Measurements from ENCODE around the gene BNIPL.
A peak's percentile ranks its signal among the peaks of the same experiment; 100 is the strongest.

Gene BNIPL

DNA sequence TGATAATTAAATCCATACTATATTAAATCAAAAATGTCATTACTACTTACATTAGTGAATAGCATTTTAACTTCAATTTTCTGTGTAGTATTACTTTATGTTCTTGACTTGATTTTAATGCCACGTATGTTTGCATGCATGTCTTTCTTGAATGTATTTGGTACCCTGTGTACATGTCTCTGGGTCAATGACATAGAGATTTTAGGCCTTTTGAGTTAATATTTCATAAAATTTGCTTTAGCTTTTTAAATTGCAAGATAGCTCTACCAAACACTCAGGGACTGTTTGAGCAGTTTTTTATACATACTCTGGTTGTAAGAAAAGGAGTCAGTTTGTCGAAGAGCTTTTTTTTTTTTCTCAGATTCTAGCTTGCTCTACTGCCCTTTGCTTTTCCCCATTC lies 25.3 kb downstream of the BNIPL start:
- no peak for DNase-seq (ENCODE audit: low read depth)
- peak overlapping the region; percentile 97 for H3K4me3 ChIP-seq (replicated peaks; ENCODE audit: low read depth, low read length)
- TF ChIP-seq, protein P1, sequence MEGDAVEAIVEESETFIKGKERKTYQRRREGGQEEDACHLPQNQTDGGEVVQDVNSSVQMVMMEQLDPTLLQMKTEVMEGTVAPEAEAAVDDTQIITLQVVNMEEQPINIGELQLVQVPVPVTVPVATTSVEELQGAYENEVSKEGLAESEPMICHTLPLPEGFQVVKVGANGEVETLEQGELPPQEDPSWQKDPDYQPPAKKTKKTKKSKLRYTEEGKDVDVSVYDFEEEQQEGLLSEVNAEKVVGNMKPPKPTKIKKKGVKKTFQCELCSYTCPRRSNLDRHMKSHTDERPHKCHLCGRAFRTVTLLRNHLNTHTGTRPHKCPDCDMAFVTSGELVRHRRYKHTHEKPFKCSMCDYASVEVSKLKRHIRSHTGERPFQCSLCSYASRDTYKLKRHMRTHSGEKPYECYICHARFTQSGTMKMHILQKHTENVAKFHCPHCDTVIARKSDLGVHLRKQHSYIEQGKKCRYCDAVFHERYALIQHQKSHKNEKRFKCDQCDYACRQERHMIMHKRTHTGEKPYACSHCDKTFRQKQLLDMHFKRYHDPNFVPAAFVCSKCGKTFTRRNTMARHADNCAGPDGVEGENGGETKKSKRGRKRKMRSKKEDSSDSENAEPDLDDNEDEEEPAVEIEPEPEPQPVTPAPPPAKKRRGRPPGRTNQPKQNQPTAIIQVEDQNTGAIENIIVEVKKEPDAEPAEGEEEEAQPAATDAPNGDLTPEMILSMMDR (IDR thresholded peaks at IDR 0.05; ENCODE audit: low read length, missing control alignments): no peak

GRCh38 chr1:151062741-151063371 lies 26.5 kb downstream of the BNIPL start:
- peak overlapping the region; percentile 23 for H3K4me3 ChIP-seq (replicated peaks; ENCODE audit: low read depth, low read length)
- DNase-seq (ENCODE audit: low read depth): peak; percentile 83
- TF ChIP-seq, protein P1 (IDR thresholded peaks at IDR 0.05; ENCODE audit: low read length, missing control alignments): no peak

DNA sequence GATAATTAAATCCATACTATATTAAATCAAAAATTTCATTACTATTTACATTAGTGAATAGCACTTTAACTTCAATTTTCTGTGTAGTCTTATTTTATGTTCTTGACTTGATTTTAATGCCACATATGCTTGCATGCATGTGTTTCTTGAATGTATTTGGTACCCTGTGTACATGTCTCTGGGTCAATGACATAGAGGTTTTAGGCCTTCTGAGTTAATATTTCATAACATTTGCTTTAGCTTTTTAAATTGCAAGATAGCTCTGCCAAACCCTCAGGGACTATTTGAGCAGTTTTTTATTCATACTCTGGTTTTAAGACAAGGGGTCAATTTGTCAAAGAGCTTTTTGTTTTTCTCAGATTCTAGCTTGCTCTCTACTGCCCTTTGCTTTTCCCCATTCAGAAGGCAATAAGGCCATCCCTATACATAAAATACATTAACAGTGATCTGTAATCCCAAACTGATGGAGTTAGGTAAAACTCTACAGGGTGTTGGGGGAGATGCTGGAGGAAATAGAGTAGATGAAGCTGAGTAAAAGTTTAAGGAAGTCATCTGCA lies 28.8 kb downstream of the BNIPL start:
- DNase-seq (ENCODE audit: low read depth): no peak
- TF ChIP-seq, protein P1 (IDR thresholded peaks at IDR 0.05; ENCODE audit: low read length, missing control alignments): no peak
- no peak overlapping the region for H3K4me3 ChIP-seq (replicated peaks; ENCODE audit: low read depth, low read length)

GRCh38 chr1:151067185-151067584 lies 30.8 kb downstream of the BNIPL start:
- TF ChIP-seq, protein P1 (IDR thresholded peaks at IDR 0.05; ENCODE audit: low read length, missing control alignments): no peak
- no peak for DNase-seq (ENCODE audit: low read depth)
- no peak overlapping the region for H3K4me3 ChIP-seq (replicated peaks; ENCODE audit: low read depth, low read length)

- TF ChIP-seq, protein P1 (IDR thresholded peaks at IDR 0.05; ENCODE audit: low read length, missing control alignments): no peak
- H3K4me3 ChIP-seq (replicated peaks; ENCODE audit: low read depth, low read length): no peak overlapping the region
- DNase-seq (ENCODE audit: low read depth): no peak
Measured at GRCh38 chr1:151069103-151069486, 32.7 kb downstream of the BNIPL start.

DNA sequence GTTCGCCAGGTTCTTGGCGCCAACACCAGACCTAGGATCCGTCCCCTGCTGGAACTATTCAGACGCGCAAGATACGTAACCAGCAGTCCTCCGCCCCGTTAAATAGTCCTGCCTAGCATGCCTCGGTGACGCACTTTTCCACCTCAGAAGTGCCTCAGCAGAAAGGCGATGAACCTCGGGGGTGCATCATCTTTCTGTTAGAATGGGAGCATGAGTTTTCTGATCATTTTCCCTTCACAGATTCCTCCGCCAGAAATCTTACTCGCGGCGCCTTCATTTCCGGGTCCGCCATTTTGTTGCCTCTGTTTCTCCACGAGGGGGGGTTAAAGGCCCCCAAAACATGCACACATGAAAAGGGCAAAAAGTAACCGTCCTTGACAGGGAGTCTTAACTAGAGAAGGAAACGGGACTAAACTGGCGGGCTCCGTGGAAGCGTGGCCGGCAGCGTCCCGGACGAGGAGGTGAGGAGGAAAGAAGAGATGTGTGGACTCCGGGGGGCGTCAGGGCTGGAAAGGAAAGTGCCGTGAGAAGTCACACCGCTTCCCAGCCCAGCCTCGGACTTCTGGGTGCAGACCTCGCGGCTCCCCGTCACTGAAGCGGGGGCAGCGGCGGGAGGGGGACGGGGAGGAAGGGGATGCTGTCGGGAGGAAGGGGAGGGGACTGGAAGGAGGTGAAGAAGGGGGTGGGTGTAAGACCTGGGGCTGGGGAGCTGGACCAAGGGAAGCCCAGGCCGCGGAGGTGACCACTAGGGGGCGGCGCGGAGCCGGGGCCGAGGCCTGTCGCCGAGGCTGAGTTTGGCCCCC lies 34.3 kb downstream of the BNIPL start, which contains the start of gene GABPB2:
Gene GABPB2 (plus strand): TSS at position 288 of the 803 bp plus-strand sequence. CDS start 17,429 bp downstream, outside the sequence.
- peak within 1 kb of the TSS; percentile 93 for H3K4me3 ChIP-seq (replicated peaks; ENCODE audit: low read depth, low read length)
- peak; percentile 99 for DNase-seq (ENCODE audit: low read depth)
- TF ChIP-seq, protein P1 (IDR thresholded peaks at IDR 0.05; ENCODE audit: low read length, missing control alignments): peak; percentile 82

All from fibroblast of pulmonary artery (primary cell).